Nephron (organoid): ENCODE data around the gene PHACTR1.
A peak's percentile ranks its signal among the peaks of the same experiment; 100 is the strongest.

ENCODE experiments used
- H3K27ac Mint-ChIP-seq, 3 experiments: 2 replicates each; pipeline ENCODE4 v1.8.0; 2020; ENCODE audit warnings: mixed read lengths in 3 of 3, mild to moderate bottlenecking in 2 of 3, moderate library complexity in 1 of 3
- H3K27me3 Mint-ChIP-seq: 2 replicates; pipeline ENCODE4 v1.8.0; 2021; ENCODE audit warnings: low read depth, mild to moderate bottlenecking, moderate library complexity, mixed read lengths
- H3K36me3 Mint-ChIP-seq: 2 replicates; pipeline ENCODE4 v1.8.0; 2020; ENCODE audit warnings: low read depth, mixed read lengths
- H3K4me1 Mint-ChIP-seq: 2 replicates; pipeline ENCODE4 v1.8.0; 2020; ENCODE audit warnings: mixed read lengths
- H3K4me3 Mint-ChIP-seq, 3 experiments: 2 replicates each; pipeline ENCODE4 v1.8.0; 2020; ENCODE audit warnings: mild to moderate bottlenecking in 3 of 3, mixed read lengths in 3 of 3, moderate library complexity in 2 of 3
- H3K9me3 Mint-ChIP-seq: 2 replicates; pipeline ENCODE4 v1.8.0; 2020; ENCODE audit warnings: mixed read lengths
- TF ChIP-seq, protein P1 (sequence below), 3 experiments: fragments of 200-600 bp; sonication (generic); IDR thresholded peaks; one replicate each; pipeline ENCODE4 v1.5.0; 2021; ENCODE audit warnings: antibody characterized with exemption in 3 of 3; ENCODE audit not compliant: unreplicated experiment in 3 of 3

PHACTR1 gene

GRCh38 chr6:12977806-12978205 lies 261.2 kb downstream of the PHACTR1 start:
- Mint-ChIP-seq H3K27me3 (peaks cover 4% of the 10 kb centered on the region), H3K36me3 (no peaks in the 10 kb centered on the region), H3K27ac (peak overlapping the region in 1 of 3 experiments; percentile 21), H3K9me3 (peaks cover 6% of the 10 kb centered on the region), H3K4me1 (peaks cover 29% of the 10 kb centered on the region), H3K4me3 (no peak overlapping the region)
- TF ChIP-seq, protein P1, sequence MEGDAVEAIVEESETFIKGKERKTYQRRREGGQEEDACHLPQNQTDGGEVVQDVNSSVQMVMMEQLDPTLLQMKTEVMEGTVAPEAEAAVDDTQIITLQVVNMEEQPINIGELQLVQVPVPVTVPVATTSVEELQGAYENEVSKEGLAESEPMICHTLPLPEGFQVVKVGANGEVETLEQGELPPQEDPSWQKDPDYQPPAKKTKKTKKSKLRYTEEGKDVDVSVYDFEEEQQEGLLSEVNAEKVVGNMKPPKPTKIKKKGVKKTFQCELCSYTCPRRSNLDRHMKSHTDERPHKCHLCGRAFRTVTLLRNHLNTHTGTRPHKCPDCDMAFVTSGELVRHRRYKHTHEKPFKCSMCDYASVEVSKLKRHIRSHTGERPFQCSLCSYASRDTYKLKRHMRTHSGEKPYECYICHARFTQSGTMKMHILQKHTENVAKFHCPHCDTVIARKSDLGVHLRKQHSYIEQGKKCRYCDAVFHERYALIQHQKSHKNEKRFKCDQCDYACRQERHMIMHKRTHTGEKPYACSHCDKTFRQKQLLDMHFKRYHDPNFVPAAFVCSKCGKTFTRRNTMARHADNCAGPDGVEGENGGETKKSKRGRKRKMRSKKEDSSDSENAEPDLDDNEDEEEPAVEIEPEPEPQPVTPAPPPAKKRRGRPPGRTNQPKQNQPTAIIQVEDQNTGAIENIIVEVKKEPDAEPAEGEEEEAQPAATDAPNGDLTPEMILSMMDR (IDR thresholded peaks at IDR 0.05; ENCODE audit: unreplicated experiment in 3 of 3), result no peak

DNA sequence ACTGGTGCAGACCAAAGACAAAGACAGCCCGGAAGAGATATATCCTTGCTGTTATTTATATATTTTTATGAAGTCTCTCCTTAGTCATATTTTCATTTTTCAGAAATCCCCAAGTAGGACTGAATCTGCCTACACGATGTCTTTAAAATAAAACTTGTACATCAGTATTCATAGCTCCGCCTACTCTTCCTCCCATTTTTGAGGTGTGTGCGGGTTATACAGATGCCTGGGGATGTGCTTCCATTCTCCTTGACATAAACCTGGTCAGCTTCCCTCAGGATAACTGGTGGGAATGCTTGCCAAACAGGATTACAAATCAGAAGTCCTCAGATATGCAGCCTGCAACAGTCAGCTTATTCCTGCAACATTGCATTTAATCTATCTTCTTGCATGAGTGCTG lies 264.2 kb downstream of the PHACTR1 start:
- peaks cover 11% of the 10 kb centered on the region for H3K9me3 Mint-ChIP-seq
- TF ChIP-seq, protein P1 (IDR thresholded peaks at IDR 0.05; ENCODE audit: unreplicated experiment in 3 of 3), result no peak
- peaks cover 17% of the 10 kb centered on the region for H3K4me1 Mint-ChIP-seq
- no peaks in the 10 kb centered on the region for H3K36me3 Mint-ChIP-seq
- peaks cover 4% of the 10 kb centered on the region for H3K27me3 Mint-ChIP-seq
- H3K4me3 Mint-ChIP-seq, result no peak overlapping the region
- no peak overlapping the region for H3K27ac Mint-ChIP-seq

- Mint-ChIP-seq H3K4me3 (no peak overlapping the region), H3K27me3 (no peaks in the 10 kb centered on the region), H3K27ac (no peak overlapping the region), H3K4me1 (no peaks in the 10 kb centered on the region), H3K36me3 (peaks cover 2% of the 10 kb centered on the region), H3K9me3 (peaks cover 11% of the 10 kb centered on the region)
- TF ChIP-seq, protein P1 (IDR thresholded peaks at IDR 0.05; ENCODE audit: unreplicated experiment in 3 of 3), result no peak
Measured at GRCh38 chr6:12984776-12985175, 268.2 kb downstream of the PHACTR1 start.

DNA sequence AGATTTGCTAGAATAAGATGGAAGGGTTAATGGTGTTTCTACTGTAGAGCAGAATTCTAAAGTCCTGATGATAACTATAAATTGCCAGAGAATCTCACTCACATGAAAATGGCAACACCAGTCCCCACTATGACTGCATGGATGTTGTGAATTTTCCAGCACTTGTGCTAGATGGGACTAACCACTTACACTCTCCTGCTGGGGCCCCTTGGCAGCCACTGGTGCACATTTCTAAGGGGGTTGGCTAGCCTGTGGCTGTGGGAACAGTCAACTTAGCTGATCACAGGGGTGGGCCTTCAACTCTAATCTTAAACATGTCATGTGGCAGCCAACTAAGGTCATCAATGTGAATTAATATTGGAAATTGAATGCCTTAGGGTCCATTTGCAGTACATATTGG lies 271.2 kb downstream of the PHACTR1 start:
- no peak overlapping the region for H3K4me3 Mint-ChIP-seq
- no peak overlapping the region for H3K27ac Mint-ChIP-seq
- H3K36me3 Mint-ChIP-seq, result peaks cover 3% of the 10 kb centered on the region
- H3K27me3 Mint-ChIP-seq, result no peaks in the 10 kb centered on the region
- TF ChIP-seq, protein P1 (IDR thresholded peaks at IDR 0.05; ENCODE audit: unreplicated experiment in 3 of 3), result no peak
- no peaks in the 10 kb centered on the region for H3K4me1 Mint-ChIP-seq
- peaks cover 9% of the 10 kb centered on the region for H3K9me3 Mint-ChIP-seq

- Mint-ChIP-seq H3K4me1 (no peaks in the 10 kb centered on the region), H3K36me3 (peaks cover 6% of the 10 kb centered on the region), H3K9me3 (peaks cover 14% of the 10 kb centered on the region), H3K27ac (no peak overlapping the region), H3K4me3 (no peak overlapping the region), H3K27me3 (no peaks in the 10 kb centered on the region)
- TF ChIP-seq, protein P1 (IDR thresholded peaks at IDR 0.05; ENCODE audit: unreplicated experiment in 3 of 3), result no peak
Measured at GRCh38 chr6:12990162-12990561, 273.6 kb downstream of the PHACTR1 start.

DNA sequence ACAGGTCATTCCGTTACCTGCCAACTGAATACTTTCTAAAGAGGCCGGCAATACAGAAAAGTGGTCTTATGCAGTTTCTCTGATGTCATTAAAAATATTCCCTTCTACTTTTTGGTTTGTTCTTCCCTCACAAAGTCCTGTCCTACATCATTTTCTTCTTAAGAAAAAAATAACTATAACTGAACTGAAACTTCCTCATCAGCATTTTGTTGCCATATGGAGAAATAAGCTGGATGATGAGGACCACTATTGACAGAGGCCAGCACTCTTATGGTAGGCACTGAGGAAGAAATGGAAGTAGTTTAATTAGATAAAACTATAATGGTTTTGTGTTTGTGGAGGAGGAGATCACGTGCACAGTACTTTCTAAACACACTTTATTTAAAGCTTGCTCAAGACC lies 274.9 kb downstream of the PHACTR1 start:
- no peaks in the 10 kb centered on the region for H3K4me1 Mint-ChIP-seq
- no peak overlapping the region for H3K4me3 Mint-ChIP-seq
- no peak overlapping the region for H3K27ac Mint-ChIP-seq
- no peaks in the 10 kb centered on the region for H3K27me3 Mint-ChIP-seq
- H3K9me3 Mint-ChIP-seq, result peaks cover 14% of the 10 kb centered on the region
- TF ChIP-seq, protein P1 (IDR thresholded peaks at IDR 0.05; ENCODE audit: unreplicated experiment in 3 of 3), result no peak
- H3K36me3 Mint-ChIP-seq, result peaks cover 6% of the 10 kb centered on the region
